Effector memory CD8-positive, alpha-beta T cell (primary cell): ENCODE measurements around the gene HUNK.

Experiments used
- ATAC-seq: fragments of 150-1000 bp; cut with Tn5 transposase; replicated peaks from 2 replicates; pipeline ENCODE4 v1.10.0; 2021; ENCODE audit warnings: mild to moderate bottlenecking, moderate library complexity
- DNase-seq, 3 experiments: peaks; one replicate each; pipeline ENCODE4 v3.0.0; 2021
- H3K27ac Mint-ChIP-seq, 2 donors: one replicate each; pipeline ENCODE4 v1.8.0; 2022; ENCODE audit warnings: mild to moderate bottlenecking in 2 of 2, mixed read lengths in 2 of 2, moderate library complexity in 2 of 2
- H3K27me3 Mint-ChIP-seq, 2 donors: one replicate each; pipeline ENCODE4 v1.8.0; 2022; ENCODE audit warnings: mixed read lengths in 2 of 2
- H3K36me3 Mint-ChIP-seq: one replicate; pipeline ENCODE4 v1.8.0; 2022; ENCODE audit warnings: mild to moderate bottlenecking, moderate library complexity, mixed read lengths; ENCODE audit not compliant: insufficient read depth
- H3K4me1 Mint-ChIP-seq, 2 donors: one replicate each; pipeline ENCODE4 v1.8.0; 2022; ENCODE audit warnings: low read depth in 2 of 2, mixed read lengths in 2 of 2
- H3K4me3 Mint-ChIP-seq, 2 donors: one replicate each; pipeline ENCODE4 v1.8.0; 2022; ENCODE audit warnings: mild to moderate bottlenecking in 2 of 2, mixed read lengths in 2 of 2, moderate library complexity in 2 of 2
- H3K9me3 Mint-ChIP-seq, 2 donors: one replicate each; pipeline ENCODE4 v1.8.0; 2022; ENCODE audit warnings: mixed read lengths in 2 of 2

Gene HUNK

DNA sequence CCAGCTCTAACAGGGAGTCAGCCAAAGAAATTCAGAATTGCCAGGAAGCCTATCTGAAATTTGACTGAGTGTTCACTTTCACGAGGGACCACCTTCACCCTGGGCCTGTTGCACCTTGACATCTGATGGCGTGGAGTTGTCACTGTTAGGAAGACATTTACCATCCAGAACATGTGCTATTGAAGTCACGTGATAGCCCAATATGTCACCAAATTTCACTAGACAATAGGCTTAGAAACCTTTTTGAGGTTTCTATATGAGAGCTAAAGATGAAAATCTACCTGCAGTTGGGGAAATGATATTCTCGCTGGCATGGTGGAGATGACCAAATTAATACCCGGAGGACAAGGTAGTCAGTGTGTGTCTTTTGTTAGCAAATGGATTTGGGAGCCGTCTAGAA lies 102.7 kb downstream of the HUNK start:
- H3K4me1 Mint-ChIP-seq = peaks cover 8 to 9% of the 10 kb centered on the region in 2 donors
- no peak for ATAC-seq

GRCh38 chr21:31977816-31978215 lies 105.0 kb downstream of the HUNK start:
- Mint-ChIP-seq H3K27ac (no peak overlapping the region), H3K36me3 (no peaks in the 10 kb centered on the region), H3K9me3 (peaks cover 2 to 8% of the 10 kb centered on the region in 2 donors), H3K4me1 (peaks cover 8 to 9% of the 10 kb centered on the region in 2 donors), H3K27me3 (peaks cover 6 to 10% of the 10 kb centered on the region in 2 donors), H3K4me3 (no peak overlapping the region)
- DNase-seq (no peak), ATAC-seq (no peak)

More for the DNA sequence above, 102.7 kb downstream of the HUNK start:
- Mint-ChIP-seq H3K27ac (no peak overlapping the region), H3K4me3 (no peak overlapping the region), H3K9me3 (peaks cover 0 to 8% of the 10 kb centered on the region in 2 donors), H3K36me3 (no peaks in the 10 kb centered on the region), H3K27me3 (peaks cover 6 to 10% of the 10 kb centered on the region in 2 donors)
- DNase-seq = no peak

DNA sequence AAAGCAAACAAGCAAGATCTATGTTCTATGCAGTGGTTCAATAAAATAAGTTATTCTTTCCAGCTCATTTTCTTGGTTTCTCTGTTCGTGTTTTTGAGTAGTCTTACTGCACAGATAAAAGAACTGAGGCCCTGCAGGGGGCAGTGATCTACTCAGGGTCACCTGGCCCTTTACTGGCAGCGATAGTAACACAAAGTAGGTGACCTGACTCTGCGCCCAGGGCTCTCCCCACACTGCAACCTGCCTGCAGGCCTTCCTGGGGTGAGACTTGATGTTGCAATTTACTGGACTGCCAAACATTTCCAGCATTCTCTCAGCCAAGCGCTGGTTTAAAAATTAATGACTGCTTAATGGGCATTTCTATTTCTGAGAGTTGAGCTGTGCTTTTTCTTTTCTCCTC lies 110.3 kb downstream of the HUNK start:
- H3K9me3 Mint-ChIP-seq = peaks cover 0 to 2% of the 10 kb centered on the region in 2 donors
- H3K4me1 Mint-ChIP-seq = no peaks in the 10 kb centered on the region
- peaks cover 21 to 40% of the 10 kb centered on the region in 2 donors for H3K27me3 Mint-ChIP-seq

GRCh38 chr21:31983554-31983953 lies 110.7 kb downstream of the HUNK start:
- DNase-seq (no peak), ATAC-seq (no peak)
- H3K9me3 Mint-ChIP-seq = peaks cover 0 to 2% of the 10 kb centered on the region in 2 donors
- H3K27ac Mint-ChIP-seq = no peak overlapping the region
- peaks cover 21 to 45% of the 10 kb centered on the region in 2 donors for H3K27me3 Mint-ChIP-seq
- no peaks in the 10 kb centered on the region for H3K36me3 Mint-ChIP-seq
- H3K4me3 Mint-ChIP-seq = no peak overlapping the region
- H3K4me1 Mint-ChIP-seq = no peaks in the 10 kb centered on the region

More for the DNA sequence above, 110.3 kb downstream of the HUNK start:
- H3K36me3 Mint-ChIP-seq = no peaks in the 10 kb centered on the region
- no peak overlapping the region for H3K4me3 Mint-ChIP-seq
- no peak overlapping the region for H3K27ac Mint-ChIP-seq
- no peak for DNase-seq
- no peak for ATAC-seq

DNA sequence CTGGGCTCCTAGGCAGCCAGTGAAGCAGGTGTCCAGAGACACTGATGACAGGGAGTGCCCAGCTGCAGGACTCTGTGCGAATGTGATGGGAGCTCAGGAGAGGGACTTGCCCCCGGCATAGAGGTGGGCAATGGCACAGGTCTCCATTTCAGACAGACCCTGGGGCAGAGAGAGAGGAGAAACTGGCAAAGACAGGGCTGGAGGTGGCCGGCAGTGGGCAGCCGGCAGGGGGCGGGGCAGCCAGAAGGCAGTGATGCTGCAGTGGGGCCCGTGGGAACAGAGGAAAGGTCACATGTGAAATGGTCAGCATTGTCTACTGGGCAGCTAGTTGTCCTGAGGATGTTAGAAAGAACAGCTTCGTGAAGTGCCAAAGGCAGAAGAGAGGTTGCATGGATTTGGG lies 112.6 kb downstream of the HUNK start:
- H3K36me3 Mint-ChIP-seq = peaks cover 6% of the 10 kb centered on the region
- peaks cover 30 to 61% of the 10 kb centered on the region in 2 donors for H3K27me3 Mint-ChIP-seq
- H3K4me1 Mint-ChIP-seq = no peaks in the 10 kb centered on the region
- peaks cover 0 to 2% of the 10 kb centered on the region in 2 donors for H3K9me3 Mint-ChIP-seq
- no peak overlapping the region for H3K4me3 Mint-ChIP-seq
- no peak overlapping the region for H3K27ac Mint-ChIP-seq
- ATAC-seq (no peak), DNase-seq (no peak)

GRCh38 chr21:31986035-31986856 lies 113.4 kb downstream of the HUNK start:
- Mint-ChIP-seq H3K4me1 (no peaks in the 10 kb centered on the region), H3K9me3 (no peaks in the 10 kb centered on the region), H3K27ac (no peak overlapping the region), H3K27me3 (peaks cover 32 to 67% of the 10 kb centered on the region in 2 donors), H3K36me3 (peaks cover 6% of the 10 kb centered on the region), H3K4me3 (no peak overlapping the region)
- no peak for DNase-seq
- no peak for ATAC-seq

- Mint-ChIP-seq H3K27ac (no peak overlapping the region), H3K36me3 (peaks cover 6% of the 10 kb centered on the region), H3K9me3 (no peaks in the 10 kb centered on the region), H3K27me3 (peaks cover 46 to 82% of the 10 kb centered on the region in 2 donors), H3K4me3 (no peak overlapping the region), H3K4me1 (no peaks in the 10 kb centered on the region)
- no peak for ATAC-seq
- no peak for DNase-seq
These were observed 114.9 kb downstream of the HUNK start for GRCh38 chr21:31987696-31988095.

DNA sequence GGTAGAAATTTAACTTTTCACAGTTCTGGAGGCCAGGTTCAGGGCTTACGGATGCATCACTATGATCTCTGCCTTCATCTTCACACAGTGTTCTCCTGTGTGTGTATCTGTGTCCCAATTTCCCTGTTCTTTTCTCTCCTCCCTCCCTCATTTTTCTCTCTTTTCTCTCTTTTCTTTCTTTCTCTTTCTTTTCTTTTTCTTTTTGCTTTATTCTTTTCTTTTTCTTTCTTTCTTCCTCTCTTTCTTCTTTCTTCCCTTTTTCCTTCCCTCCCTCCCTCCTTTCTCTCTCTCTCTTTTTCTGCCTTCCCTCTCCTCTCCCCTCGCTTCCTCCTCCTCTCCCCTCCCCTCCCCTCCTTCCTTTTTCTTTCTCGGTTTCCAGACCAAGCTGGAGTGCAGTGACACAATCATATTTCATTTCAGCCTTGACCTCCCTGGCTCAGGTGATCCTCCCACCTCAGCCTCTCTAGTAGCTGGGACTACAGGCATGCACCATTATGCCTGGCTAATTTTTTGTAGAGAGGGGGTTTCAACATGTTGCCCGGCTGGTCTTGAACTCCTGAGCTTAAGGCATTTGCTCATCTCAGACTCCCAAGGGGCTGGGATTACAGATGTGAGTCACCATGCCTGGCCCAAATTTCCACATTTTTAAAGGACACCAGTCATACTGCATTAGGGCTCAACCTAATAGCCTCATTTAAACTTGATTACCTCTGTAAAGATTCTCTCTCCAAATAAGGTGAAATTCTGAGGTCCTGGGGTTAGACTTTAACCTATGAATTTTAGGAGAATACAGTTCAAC lies 115.9 kb downstream of the HUNK start:
- Mint-ChIP-seq H3K36me3 (peaks cover 6% of the 10 kb centered on the region), H3K4me1 (no peaks in the 10 kb centered on the region), H3K4me3 (no peak overlapping the region), H3K9me3 (no peaks in the 10 kb centered on the region), H3K27ac (no peak overlapping the region), H3K27me3 (peaks cover 46 to 87% of the 10 kb centered on the region in 2 donors)
- ATAC-seq (no peak), DNase-seq (no peak)

DNA sequence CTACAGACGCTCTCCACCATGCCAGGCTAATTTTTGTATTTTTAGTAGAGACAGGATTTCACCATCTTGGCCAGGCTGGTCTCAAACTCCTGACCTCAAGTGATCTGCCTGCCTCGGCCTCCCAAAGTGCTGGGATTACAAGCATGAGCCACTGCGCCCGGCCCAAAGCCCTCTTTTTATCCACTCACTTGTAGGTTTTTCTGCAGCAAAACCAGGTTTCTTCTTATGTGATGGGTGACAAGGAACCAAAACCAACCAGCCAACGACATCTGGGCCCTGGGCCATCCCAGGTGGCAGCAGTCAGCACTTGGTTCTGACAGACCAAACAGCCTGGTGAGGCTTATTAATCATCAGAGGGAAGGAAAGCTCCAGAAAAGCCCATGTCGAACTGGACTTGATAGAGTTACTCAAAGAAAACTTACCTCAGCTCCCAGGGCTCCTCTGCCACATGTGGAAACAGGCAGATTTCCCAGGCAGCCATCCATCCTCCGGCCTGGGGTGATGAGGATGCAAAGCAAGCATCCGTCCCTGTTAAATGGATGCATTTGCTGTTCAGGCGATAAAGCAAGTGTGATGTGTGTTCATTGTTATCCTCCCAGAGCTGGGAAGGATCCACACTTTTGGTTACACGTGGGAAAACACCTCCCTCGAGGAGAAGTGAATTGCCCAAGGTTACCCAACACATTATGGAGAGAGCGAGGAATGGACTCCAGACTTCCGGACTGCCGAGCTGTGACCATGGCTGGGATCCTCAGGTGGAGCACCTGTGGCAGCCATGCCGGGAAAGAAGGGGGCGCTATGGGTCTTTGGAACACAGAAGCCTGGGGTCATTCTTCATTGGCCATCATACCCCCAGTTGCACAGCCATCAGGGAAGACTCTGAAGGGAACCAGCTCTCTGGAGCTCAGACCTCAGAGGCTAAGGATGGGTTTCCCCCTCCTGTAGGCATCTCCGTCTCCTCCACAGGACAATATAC lies 118.8 kb downstream of the HUNK start:
- Mint-ChIP-seq H3K27me3 (peaks cover 34 to 77% of the 10 kb centered on the region in 2 donors), H3K36me3 (peaks cover 6% of the 10 kb centered on the region), H3K4me3 (no peak overlapping the region), H3K4me1 (no peaks in the 10 kb centered on the region), H3K27ac (no peak overlapping the region), H3K9me3 (no peaks in the 10 kb centered on the region)
- DNase-seq (no peak), ATAC-seq (no peak)

DNA sequence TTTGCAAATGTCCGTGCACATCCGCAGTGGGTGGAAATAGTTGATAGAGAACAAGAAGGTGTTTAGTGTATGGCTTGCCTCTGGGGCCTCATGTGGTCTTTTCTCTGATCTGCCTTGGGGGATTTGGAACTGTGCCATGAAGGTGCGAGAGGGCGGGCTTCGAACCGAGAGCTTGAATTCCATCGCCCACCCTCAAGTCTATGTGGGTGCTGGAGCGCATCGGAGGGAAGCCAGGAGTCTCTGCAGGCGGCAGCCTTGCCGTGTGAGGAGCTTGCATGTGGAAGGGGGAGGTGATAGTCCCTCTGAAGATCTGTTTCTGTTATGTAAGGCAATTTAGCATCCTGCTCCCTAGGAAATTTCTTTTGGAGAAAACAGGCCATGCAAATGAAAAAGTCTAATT lies 119.6 kb downstream of the HUNK start:
- DNase-seq (no peak), ATAC-seq (no peak)
- no peak overlapping the region for H3K27ac Mint-ChIP-seq
- peaks cover 27 to 74% of the 10 kb centered on the region in 2 donors for H3K27me3 Mint-ChIP-seq
- H3K4me3 Mint-ChIP-seq = no peak overlapping the region
- H3K36me3 Mint-ChIP-seq = peaks cover 6% of the 10 kb centered on the region
- H3K4me1 Mint-ChIP-seq = no peaks in the 10 kb centered on the region
- no peaks in the 10 kb centered on the region for H3K9me3 Mint-ChIP-seq

- H3K9me3 Mint-ChIP-seq = no peaks in the 10 kb centered on the region
These were observed 121.3 kb downstream of the HUNK start for GRCh38 chr21:31993826-31994825.

GRCh38 chr21:31997191-31997590 lies 124.4 kb downstream of the HUNK start:
- H3K27me3 Mint-ChIP-seq = peaks cover 12 to 34% of the 10 kb centered on the region in 2 donors
- no peaks in the 10 kb centered on the region for H3K4me1 Mint-ChIP-seq
- H3K9me3 Mint-ChIP-seq = no peaks in the 10 kb centered on the region
- ATAC-seq (no peak), DNase-seq (no peak)
- H3K4me3 Mint-ChIP-seq = no peak overlapping the region
- no peak overlapping the region for H3K27ac Mint-ChIP-seq
- H3K36me3 Mint-ChIP-seq = peaks cover 3% of the 10 kb centered on the region

More at GRCh38 chr21:31993826-31994825, 121.3 kb downstream of the HUNK start:
- DNase-seq (no peak), ATAC-seq (no peak)
- Mint-ChIP-seq H3K27ac (no peak overlapping the region), H3K36me3 (peaks cover 6% of the 10 kb centered on the region), H3K27me3 (peaks cover 26 to 59% of the 10 kb centered on the region in 2 donors), H3K4me3 (no peak overlapping the region), H3K4me1 (no peaks in the 10 kb centered on the region)
